Ramos (cell line): ENCODE data around the gene FAM118B.

Experiments used
- in situ Hi-C: fragments of 300-500 bp; cut with MboI; formaldehyde crosslinking; loops from one replicate; pipeline ENCODE4 v1.14.3; 2022; ENCODE audit warnings: low sequenced_read_pairs; ENCODE audit not compliant: unreplicated experiment

FAM118B gene

GRCh38 chr11:126186025-126186698, 25.4 kb upstream of the FAM118B start:
- in situ Hi-C loops, result loop anchor here (5.0 kb wide), 1 partner anchor 259 kb away; no protein-coding TSS in a partner anchor

GRCh38 chr11:126186708-126187529, 24.7 kb upstream of the FAM118B start:
- in situ Hi-C loops, result loop anchor here (5.0 kb wide), 1 partner anchor 260 kb away; no protein-coding TSS in a partner anchor

- in situ Hi-C loops, result loop anchor here (5.0 kb wide), 1 partner anchor 261 kb away; no protein-coding TSS in a partner anchor
Measured at GRCh38 chr11:126188332-126189108, 23.1 kb upstream of the FAM118B start.

GRCh38 chr11:126189109-126189929, 22.3 kb upstream of the FAM118B start:
- in situ Hi-C loops, result loop anchor here (5.0 kb wide), 1 partner anchor 262 kb away; no protein-coding TSS in a partner anchor

GRCh38 chr11:126190792-126191191, 20.8 kb upstream of the FAM118B start:
- in situ Hi-C loops, result no loop called here

GRCh38 chr11:126191379-126192073, 20.1 kb upstream of the FAM118B start:
- in situ Hi-C loops, result no loop called here

- in situ Hi-C loops, result no loop called here
Measured at GRCh38 chr11:126192361-126192760, 19.2 kb upstream of the FAM118B start.

- in situ Hi-C loops, result no loop called here
Measured at GRCh38 chr11:126193038-126193478, 18.5 kb upstream of the FAM118B start.

GRCh38 chr11:126194121-126194543, 17.4 kb upstream of the FAM118B start:
- in situ Hi-C loops, result no loop called here

- in situ Hi-C loops, result no loop called here
Measured at GRCh38 chr11:126195119-126195518, 16.5 kb upstream of the FAM118B start.

- in situ Hi-C loops, result no loop called here
Measured at GRCh38 chr11:126197277-126197939, 14.2 kb upstream of the FAM118B start.

- in situ Hi-C loops, result no loop called here
Measured at GRCh38 chr11:126198648-126199047, 12.9 kb upstream of the FAM118B start.

- in situ Hi-C loops, result loop anchor here (25.0 kb wide), 1 partner anchor 591 kb away; no protein-coding TSS in a partner anchor
Measured at GRCh38 chr11:126202646-126203359, 8.8 kb upstream of the FAM118B start.

GRCh38 chr11:126205359-126205758, 6.2 kb upstream of the FAM118B start:
- in situ Hi-C loops, result loop anchor here (25.0 kb wide), 1 partner anchor 593 kb away; no protein-coding TSS in a partner anchor

- in situ Hi-C loops, result loop anchor here (25.0 kb wide), 1 partner anchor 596 kb away; no protein-coding TSS in a partner anchor
Measured at GRCh38 chr11:126207896-126208295, 3.7 kb upstream of the FAM118B start.

GRCh38 chr11:126210871-126211235, 729 bp upstream of the FAM118B start:
- in situ Hi-C loops, result loop anchor here (25.0 kb wide), 1 partner anchor 599 kb away; no protein-coding TSS in a partner anchor

- in situ Hi-C loops, result loop anchor here (25.0 kb wide), 1 partner anchor 600 kb away; no protein-coding TSS in a partner anchor
Measured at GRCh38 chr11:126212089-126212660, 593 bp downstream of the FAM118B start.
